ENCODE results near the gene INTS6.

DNA sequence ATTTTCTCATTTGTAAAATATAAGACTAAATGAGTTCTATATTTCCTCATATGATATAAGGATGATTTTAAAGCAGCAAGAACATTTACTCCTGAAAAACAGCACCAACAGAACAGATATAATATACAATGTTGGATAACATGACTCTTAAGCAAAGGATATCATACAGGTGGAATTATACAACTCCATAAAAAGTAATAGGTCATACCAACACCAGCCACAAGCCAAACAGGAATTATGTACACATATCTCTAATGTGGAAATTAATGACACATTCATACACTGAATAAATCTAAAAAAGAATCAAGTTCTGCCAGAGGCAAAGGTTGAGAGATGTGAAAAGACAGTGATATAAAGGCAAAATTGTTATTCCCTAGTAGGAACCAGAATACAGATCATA, 25.9 kb downstream of the INTS6 start:
- TF ChIP-seq EZH2 (optimal IDR thresholded peaks at IDR 0.05; ENCODE audit: low read depth, low read length), result no peak
- TF ChIP-seq, protein P1, sequence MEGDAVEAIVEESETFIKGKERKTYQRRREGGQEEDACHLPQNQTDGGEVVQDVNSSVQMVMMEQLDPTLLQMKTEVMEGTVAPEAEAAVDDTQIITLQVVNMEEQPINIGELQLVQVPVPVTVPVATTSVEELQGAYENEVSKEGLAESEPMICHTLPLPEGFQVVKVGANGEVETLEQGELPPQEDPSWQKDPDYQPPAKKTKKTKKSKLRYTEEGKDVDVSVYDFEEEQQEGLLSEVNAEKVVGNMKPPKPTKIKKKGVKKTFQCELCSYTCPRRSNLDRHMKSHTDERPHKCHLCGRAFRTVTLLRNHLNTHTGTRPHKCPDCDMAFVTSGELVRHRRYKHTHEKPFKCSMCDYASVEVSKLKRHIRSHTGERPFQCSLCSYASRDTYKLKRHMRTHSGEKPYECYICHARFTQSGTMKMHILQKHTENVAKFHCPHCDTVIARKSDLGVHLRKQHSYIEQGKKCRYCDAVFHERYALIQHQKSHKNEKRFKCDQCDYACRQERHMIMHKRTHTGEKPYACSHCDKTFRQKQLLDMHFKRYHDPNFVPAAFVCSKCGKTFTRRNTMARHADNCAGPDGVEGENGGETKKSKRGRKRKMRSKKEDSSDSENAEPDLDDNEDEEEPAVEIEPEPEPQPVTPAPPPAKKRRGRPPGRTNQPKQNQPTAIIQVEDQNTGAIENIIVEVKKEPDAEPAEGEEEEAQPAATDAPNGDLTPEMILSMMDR (IDR thresholded peaks at IDR 0.05; ENCODE audit: low read length), result no peak
- TF ChIP-seq EZH2phosphoT487 (IDR thresholded peaks at IDR 0.05; ENCODE audit: low read length), result no peak
